DOHH2 (cell line): ENCODE results near the gene TOGARAM2.

Experiments
- EZH2phosphoT487 ChIP-seq: fragments of 200-600 bp; sonication (generic); IDR thresholded peaks from 2 replicates; pipeline ENCODE4 v1.6.1; 2017; ENCODE audit warnings: borderline replicate concordance, mild to moderate bottlenecking, antibody characterized with exemption, low read length, moderate library complexity, mixed read lengths
- TF ChIP-seq, protein P1 (sequence below): fragments of 200-600 bp; sonication (generic); IDR thresholded peaks from one replicate; pipeline ENCODE4 v1.5.1; 2014; ENCODE audit warnings: antibody characterized with exemption, mild to moderate bottlenecking, low read depth, low read length; ENCODE audit not compliant: poor library complexity, severe bottlenecking

DNA sequence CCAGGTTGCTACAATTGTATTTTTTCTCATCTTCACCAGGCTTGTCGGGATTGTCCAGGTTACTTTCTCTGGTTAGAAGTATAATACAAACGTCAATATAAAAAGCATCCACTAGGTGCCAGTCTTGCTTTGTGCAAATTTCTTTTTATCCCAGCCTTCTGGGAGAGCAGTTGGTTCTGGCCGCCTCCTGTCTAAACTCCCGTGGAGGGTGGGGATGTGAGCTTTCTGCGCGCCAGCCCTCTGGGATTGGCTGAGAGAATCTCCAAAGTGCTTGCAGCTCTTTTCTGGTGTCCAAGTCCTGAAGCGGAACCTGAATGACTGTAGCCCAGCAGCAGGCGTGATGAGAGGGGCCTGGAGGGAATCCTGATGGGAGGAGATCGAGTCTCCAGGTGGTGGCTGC is 22.4 kb upstream of the TOGARAM2 start:
- TF ChIP-seq, protein P1, sequence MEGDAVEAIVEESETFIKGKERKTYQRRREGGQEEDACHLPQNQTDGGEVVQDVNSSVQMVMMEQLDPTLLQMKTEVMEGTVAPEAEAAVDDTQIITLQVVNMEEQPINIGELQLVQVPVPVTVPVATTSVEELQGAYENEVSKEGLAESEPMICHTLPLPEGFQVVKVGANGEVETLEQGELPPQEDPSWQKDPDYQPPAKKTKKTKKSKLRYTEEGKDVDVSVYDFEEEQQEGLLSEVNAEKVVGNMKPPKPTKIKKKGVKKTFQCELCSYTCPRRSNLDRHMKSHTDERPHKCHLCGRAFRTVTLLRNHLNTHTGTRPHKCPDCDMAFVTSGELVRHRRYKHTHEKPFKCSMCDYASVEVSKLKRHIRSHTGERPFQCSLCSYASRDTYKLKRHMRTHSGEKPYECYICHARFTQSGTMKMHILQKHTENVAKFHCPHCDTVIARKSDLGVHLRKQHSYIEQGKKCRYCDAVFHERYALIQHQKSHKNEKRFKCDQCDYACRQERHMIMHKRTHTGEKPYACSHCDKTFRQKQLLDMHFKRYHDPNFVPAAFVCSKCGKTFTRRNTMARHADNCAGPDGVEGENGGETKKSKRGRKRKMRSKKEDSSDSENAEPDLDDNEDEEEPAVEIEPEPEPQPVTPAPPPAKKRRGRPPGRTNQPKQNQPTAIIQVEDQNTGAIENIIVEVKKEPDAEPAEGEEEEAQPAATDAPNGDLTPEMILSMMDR: peak; percentile 64
- TF ChIP-seq EZH2phosphoT487: no peak
